Subcutaneous adipose tissue (tissue), 4 donors: ENCODE data around the gene ACSS3. TPM values are rescaled to one million over a fixed set of nuclear protein-coding genes. Genes with fewer than 3 reads are reported as not detected.

Source experiments
- CTCF ChIP-seq: fragments of 450-650 bp; IDR thresholded peaks from one replicate; pipeline ENCODE4 v1.5.1; 2016; ENCODE audit warnings: low read depth, mild to moderate bottlenecking, control low read depth, antibody characterized with exemption, moderate library complexity
- total RNA-seq, 4 donors: library from RNA; depleted of rRNA; stranded (reverse); fragments of >200 nt; gene quantifications; one replicate each; pipeline ENCODE4 v1.1.0, GENCODE V29; 2016

ACSS3 gene
- total RNA-seq, 4 donors from 2014 or later, result 92.1 to 169 (median 134) TPM

DNA sequence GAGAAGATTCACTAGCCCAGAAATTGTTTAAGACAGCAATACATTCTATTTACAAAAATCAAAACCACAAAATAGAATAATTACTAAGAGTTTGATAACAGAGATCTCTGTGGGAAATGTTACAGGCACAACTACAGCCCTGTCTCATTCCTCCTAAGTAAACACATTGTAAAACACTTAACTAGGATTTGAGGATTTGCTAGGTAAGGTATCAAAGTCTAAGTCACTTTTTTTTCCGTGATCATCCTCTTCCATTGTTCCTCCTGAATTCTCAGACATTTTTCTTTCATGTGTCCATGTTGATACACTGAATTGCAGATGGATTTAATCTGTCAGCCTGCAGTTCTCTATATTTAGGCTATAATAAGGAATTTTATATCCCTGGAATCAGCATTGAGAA is 127.5 kb downstream of the ACSS3 start:
- no peak for TF ChIP-seq CTCF

DNA sequence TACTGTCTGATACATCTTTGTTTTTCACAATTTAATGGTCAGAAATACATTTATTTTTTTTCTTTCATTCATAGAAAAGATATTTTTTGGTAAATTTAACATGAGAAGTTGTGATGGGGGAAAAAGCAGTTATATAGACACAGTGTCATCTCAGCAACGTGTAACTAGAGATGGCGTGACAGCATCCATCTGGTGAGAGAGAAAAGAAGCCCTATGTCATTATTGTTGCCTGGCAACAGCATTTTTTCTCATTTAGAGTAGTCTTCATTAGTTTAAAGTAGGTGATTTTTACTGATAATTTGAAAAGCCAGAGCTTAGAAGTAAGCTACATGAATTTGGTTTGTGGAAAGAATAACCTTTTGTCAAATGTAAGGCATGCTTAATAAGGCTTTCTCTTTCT is 128.6 kb downstream of the ACSS3 start:
- TF ChIP-seq CTCF, result no peak

DNA sequence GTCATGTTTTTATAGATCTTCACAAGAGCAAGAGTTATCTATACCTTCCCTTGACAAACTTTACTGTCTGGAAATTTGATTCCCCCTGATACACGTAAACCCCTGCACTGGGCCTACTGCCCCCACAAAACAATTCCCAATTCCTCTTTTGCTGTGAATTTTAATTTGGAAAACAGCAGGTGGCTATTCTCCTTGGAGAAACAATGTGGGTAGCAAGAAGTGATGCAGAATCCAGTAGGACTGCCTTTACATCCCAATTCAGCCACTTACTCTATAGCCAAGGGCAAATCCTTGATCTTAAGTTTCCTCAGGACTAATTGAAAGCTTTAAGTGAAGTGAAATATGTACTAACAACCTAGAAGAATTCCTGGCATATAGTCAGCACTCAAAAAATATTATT is 129.3 kb downstream of the ACSS3 start:
- TF ChIP-seq CTCF, result no peak

DNA sequence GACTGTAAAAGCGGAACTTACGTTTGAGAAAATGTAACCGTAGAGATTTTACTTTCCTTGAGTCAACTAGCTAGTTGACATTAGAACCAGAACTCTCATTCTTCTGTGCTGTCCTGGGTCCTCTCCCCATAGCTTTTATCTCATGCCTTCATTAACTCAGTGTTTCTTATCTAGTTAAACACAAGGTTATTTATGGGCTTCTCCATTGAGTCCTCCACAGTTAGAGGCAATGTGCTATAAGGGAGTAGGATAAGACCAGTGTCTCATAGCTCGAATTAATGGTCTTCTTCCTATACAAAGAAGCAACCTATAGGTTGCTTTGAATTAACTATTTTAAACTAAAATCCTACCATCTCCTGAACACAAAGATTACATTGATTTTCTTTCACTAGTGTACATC is 129.8 kb downstream of the ACSS3 start:
- TF ChIP-seq CTCF, result no peak

DNA sequence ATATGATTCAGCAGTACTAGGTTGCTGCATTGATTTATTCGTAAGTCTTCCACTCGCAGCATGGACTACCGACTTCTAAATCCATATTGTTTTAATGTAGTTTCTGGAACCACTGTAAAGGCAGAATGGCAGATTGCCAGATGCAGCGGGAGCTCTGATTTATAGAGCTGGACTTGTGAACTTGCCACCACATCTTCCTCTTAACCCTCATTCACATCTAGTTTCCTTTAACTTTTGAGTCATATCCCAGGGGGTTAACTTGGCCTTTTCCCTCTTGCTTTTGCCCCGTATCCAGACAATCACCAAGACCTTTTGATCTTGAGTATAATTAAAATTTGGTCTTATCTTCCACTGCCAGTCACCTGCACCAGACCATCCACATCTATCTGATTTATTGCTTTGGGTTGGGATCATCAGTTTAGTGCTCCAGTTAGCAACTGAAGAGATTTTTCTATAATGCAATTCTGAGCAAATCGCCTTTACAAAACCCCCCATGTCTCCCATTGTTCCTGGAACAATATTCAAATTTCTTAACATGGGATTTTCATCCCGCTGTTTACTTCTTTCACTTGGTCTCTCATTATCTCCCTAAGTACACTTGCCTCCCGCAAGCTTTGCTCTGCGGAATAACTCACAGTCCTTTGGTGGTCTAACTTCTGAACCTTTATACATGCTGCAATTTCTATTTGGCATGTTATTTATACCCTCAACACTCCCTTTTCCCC is 130.5 kb downstream of the ACSS3 start:
- no peak for TF ChIP-seq CTCF

- TF ChIP-seq CTCF, result no peak
Observed at GRCh38 chr12:81209012-81209411, 131.1 kb downstream of the ACSS3 start.

DNA sequence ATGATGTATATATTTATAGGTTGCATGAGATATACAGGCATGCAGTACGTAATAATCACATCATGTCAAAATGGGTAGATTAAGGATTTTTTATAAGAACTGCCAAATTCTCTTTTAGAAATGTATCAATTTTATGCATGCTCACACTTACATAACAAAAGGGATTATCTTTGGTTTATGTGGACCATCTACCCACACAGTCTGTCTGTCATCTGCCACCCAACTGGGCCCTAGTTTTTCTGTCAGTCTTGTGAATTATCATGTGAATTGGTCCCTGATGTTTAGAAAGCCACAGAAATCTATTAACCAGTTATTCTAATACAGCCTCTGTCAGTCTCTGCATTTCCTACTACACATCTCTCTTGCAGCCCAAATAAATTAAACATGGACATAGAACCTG is 133.4 kb downstream of the ACSS3 start:
- TF ChIP-seq CTCF, result no peak
